Effector memory CD8-positive, alpha-beta T cell (primary cell): ENCODE measurements around the gene ROBO2.
"Not testable (repeated sequence)": the region's sequence is repeated elsewhere in the genome, so short reads cannot be mapped to it uniquely, and the experiment has no call there.

Source experiments
- ATAC-seq: fragments of 150-1000 bp; cut with Tn5 transposase; replicated peaks from 2 replicates; pipeline ENCODE4 v1.10.0; 2021; ENCODE audit warnings: mild to moderate bottlenecking, moderate library complexity
- DNase-seq, 3 experiments: peaks; one replicate each; pipeline ENCODE4 v3.0.0; 2021
- H3K27ac Mint-ChIP-seq, 2 donors: one replicate each; pipeline ENCODE4 v1.8.0; 2022; ENCODE audit warnings: mild to moderate bottlenecking in 2 of 2, mixed read lengths in 2 of 2, moderate library complexity in 2 of 2
- H3K27me3 Mint-ChIP-seq, 2 donors: one replicate each; pipeline ENCODE4 v1.8.0; 2022; ENCODE audit warnings: mixed read lengths in 2 of 2
- H3K36me3 Mint-ChIP-seq: one replicate; pipeline ENCODE4 v1.8.0; 2022; ENCODE audit warnings: mild to moderate bottlenecking, moderate library complexity, mixed read lengths; ENCODE audit not compliant: insufficient read depth
- H3K4me1 Mint-ChIP-seq, 2 donors: one replicate each; pipeline ENCODE4 v1.8.0; 2022; ENCODE audit warnings: low read depth in 2 of 2, mixed read lengths in 2 of 2
- H3K4me3 Mint-ChIP-seq, 2 donors: one replicate each; pipeline ENCODE4 v1.8.0; 2022; ENCODE audit warnings: mild to moderate bottlenecking in 2 of 2, mixed read lengths in 2 of 2, moderate library complexity in 2 of 2
- H3K9me3 Mint-ChIP-seq, 2 donors: one replicate each; pipeline ENCODE4 v1.8.0; 2022; ENCODE audit warnings: mixed read lengths in 2 of 2

Gene ROBO2

DNA sequence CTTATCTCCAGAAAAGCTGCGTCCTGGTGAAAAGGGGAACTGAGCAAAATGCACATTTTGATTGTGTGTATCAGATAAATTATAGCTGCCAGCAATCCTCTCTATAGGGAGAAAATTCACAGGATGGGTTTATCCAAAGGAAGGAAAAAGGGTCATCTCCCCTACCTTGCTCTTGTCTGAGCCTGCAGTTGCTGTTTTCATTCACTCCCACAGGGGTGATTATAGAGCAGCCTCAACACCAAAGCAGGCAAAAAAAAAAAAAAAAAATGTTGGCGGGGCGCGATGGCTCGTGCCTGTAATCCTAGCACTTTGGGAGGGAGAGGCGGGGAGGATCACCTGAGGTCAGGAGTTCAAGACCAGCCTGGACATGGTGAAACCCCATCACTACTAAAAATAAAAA lies 333.7 kb downstream of the ROBO2 start:
- Mint-ChIP-seq H3K4me3 (no peak overlapping the region), H3K9me3 (peaks cover 0 to 2% of the 10 kb centered on the region in 2 donors), H3K27ac (no peak overlapping the region), H3K27me3 (no peaks in the 10 kb centered on the region), H3K4me1 (no peaks in the 10 kb centered on the region), H3K36me3 (no peaks in the 10 kb centered on the region)
- ATAC-seq (no peak), DNase-seq (no peak)

GRCh38 chr3:77376511-77376910 lies 336.6 kb downstream of the ROBO2 start:
- no peaks in the 10 kb centered on the region for H3K4me1 Mint-ChIP-seq
- peaks cover 9 to 16% of the 10 kb centered on the region in 2 donors for H3K9me3 Mint-ChIP-seq
- H3K27me3 Mint-ChIP-seq: no peaks in the 10 kb centered on the region
- DNase-seq: no peak
- H3K4me3 Mint-ChIP-seq: no peak overlapping the region
- H3K36me3 Mint-ChIP-seq: no peaks in the 10 kb centered on the region
- ATAC-seq: no peak
- no peak overlapping the region for H3K27ac Mint-ChIP-seq

GRCh38 chr3:77377717-77378116 lies 337.8 kb downstream of the ROBO2 start:
- Mint-ChIP-seq H3K9me3 (peaks cover 8 to 16% of the 10 kb centered on the region in 2 donors), H3K4me3 (no peak overlapping the region), H3K27ac (no peak overlapping the region), H3K27me3 (no peaks in the 10 kb centered on the region), H3K4me1 (no peaks in the 10 kb centered on the region), H3K36me3 (no peaks in the 10 kb centered on the region)
- DNase-seq: no peak
- ATAC-seq: no peak

DNA sequence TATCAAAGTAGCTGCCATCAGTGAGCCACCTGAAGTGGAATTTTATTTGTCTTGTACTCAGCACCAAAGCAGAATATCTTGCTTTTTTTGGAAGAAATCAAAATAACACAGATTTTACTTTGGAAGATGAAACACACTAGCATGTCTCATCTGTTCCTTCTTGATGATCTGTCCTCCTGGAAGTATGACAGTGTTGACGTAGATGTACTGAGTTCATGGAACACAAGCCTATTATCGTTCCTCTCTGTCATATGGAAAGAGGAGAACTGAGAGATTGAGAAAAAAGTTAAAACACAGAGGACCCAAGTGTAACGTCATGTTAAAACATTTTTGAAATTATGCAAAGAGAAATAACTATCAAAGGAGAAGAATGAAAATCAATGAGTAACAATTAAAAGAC lies 340.2 kb downstream of the ROBO2 start:
- Mint-ChIP-seq H3K4me3 (no peak overlapping the region), H3K27me3 (no peaks in the 10 kb centered on the region), H3K4me1 (no peaks in the 10 kb centered on the region), H3K27ac (no peak overlapping the region), H3K36me3 (no peaks in the 10 kb centered on the region), H3K9me3 (peaks cover 12 to 16% of the 10 kb centered on the region in 2 donors)
- no peak for ATAC-seq
- DNase-seq: no peak

GRCh38 chr3:77381431-77381830 lies 341.5 kb downstream of the ROBO2 start:
- Mint-ChIP-seq H3K36me3 (no peaks in the 10 kb centered on the region), H3K4me3 (no peak overlapping the region), H3K27me3 (no peaks in the 10 kb centered on the region), H3K9me3 (peaks cover 12 to 16% of the 10 kb centered on the region in 2 donors), H3K4me1 (no peaks in the 10 kb centered on the region), H3K27ac (no peak overlapping the region)
- ATAC-seq (no peak), DNase-seq (no peak)

- DNase-seq (no peak), ATAC-seq (no peak)
- Mint-ChIP-seq H3K36me3 (peaks cover 6% of the 10 kb centered on the region), H3K9me3 (peaks cover 2 to 9% of the 10 kb centered on the region in 2 donors), H3K27ac (no peak overlapping the region), H3K4me1 (no peaks in the 10 kb centered on the region), H3K4me3 (no peak overlapping the region), H3K27me3 (no peaks in the 10 kb centered on the region)
These were observed 352.3 kb downstream of the ROBO2 start for GRCh38 chr3:77392181-77392580.

GRCh38 chr3:77394046-77394445 lies 354.1 kb downstream of the ROBO2 start:
- Mint-ChIP-seq H3K9me3 (peaks cover 4 to 7% of the 10 kb centered on the region in 2 donors), H3K27ac (no peak overlapping the region), H3K4me3 (no peak overlapping the region), H3K4me1 (no peaks in the 10 kb centered on the region), H3K27me3 (no peaks in the 10 kb centered on the region), H3K36me3 (peaks cover under 1% of the 10 kb centered on the region)
- DNase-seq (no peak), ATAC-seq (no peak)

DNA sequence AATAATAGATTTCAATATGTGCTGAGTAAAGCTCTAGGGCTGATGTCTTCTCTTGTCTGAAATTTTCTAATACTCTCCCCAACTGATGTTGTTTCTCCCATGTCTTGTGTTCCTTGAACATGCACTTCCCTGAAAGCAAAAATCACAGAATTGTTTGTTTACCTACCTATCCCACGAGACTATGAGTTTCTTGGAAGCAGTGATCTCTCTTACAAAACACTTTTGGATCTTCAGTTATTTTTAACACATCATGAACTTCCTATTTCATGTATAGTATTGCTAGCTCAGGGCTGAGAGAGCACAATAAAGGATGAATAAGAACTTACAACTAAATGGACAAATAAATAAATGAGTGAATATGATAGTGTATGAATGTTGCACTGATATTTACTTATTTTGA lies 365.0 kb downstream of the ROBO2 start:
- no peak overlapping the region for H3K27ac Mint-ChIP-seq

GRCh38 chr3:77407441-77407840 lies 367.5 kb downstream of the ROBO2 start:
- H3K4me1 Mint-ChIP-seq: no peaks in the 10 kb centered on the region
- no peak overlapping the region for H3K27ac Mint-ChIP-seq
- DNase-seq (no peak), ATAC-seq (no peak)
- no peaks in the 10 kb centered on the region for H3K27me3 Mint-ChIP-seq
- H3K36me3 Mint-ChIP-seq: no peaks in the 10 kb centered on the region
- H3K9me3 Mint-ChIP-seq: peaks cover 3 to 8% of the 10 kb centered on the region in 2 donors
- H3K4me3 Mint-ChIP-seq: no peak overlapping the region

More for the DNA sequence above, 365.0 kb downstream of the ROBO2 start:
- H3K4me3 Mint-ChIP-seq: no peak overlapping the region
- no peaks in the 10 kb centered on the region for H3K4me1 Mint-ChIP-seq
- ATAC-seq: no peak
- H3K9me3 Mint-ChIP-seq: peaks cover 3 to 10% of the 10 kb centered on the region in 2 donors
- no peaks in the 10 kb centered on the region for H3K27me3 Mint-ChIP-seq
- H3K36me3 Mint-ChIP-seq: no peaks in the 10 kb centered on the region
- no peak for DNase-seq

DNA sequence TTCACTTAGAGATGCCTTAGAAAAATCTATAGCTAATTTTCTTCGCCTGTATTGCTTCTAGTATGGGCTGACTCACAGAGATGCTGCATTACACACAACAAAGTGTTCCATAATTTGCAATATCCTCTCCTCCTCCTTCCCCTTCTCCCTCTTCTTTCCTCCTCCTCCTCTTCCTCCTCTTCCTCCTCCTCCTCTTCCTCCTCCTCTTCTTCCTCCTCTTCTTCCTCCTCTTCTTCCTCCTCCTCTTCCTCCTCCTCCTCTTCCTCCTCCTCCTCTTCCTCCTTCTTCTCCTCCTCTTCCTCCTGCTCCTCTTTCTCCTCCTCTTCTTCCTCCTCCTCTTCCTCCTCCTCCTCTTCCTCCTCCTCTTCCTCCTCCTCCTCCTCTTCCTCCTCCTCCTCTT lies 370.4 kb downstream of the ROBO2 start:
- H3K4me3 Mint-ChIP-seq, H3K4me1 Mint-ChIP-seq, H3K27me3 Mint-ChIP-seq: not testable (repeated sequence)

DNA sequence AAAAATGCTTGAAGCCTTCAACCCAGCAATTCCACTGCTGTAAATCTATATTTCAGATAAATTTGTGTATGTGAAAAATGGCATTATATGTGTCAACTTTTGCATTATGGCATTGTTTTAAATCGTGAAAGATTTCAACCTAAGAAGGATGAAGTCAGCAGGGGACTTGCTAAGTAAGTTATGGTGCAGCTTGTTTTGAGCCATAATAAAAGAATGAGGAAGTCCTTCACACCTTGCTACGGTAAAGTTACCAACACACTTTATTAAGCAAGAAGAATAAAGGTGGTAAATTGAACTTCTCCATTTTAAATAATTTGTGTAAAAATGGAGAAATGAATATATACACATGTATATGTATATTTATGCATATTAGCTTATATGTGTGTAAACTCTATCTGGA lies 371.4 kb downstream of the ROBO2 start:
- peaks cover 10 to 18% of the 10 kb centered on the region in 2 donors for H3K9me3 Mint-ChIP-seq
- H3K36me3 Mint-ChIP-seq: no peaks in the 10 kb centered on the region
- H3K27me3 Mint-ChIP-seq: no peaks in the 10 kb centered on the region
- no peak overlapping the region for H3K27ac Mint-ChIP-seq
- H3K4me3 Mint-ChIP-seq: no peak overlapping the region
- DNase-seq: no peak
- no peaks in the 10 kb centered on the region for H3K4me1 Mint-ChIP-seq
- no peak for ATAC-seq

More for the DNA sequence above, 370.4 kb downstream of the ROBO2 start:
- not testable (repeated sequence) for ATAC-seq, H3K27ac Mint-ChIP-seq, DNase-seq, H3K36me3 Mint-ChIP-seq
- peaks cover 11 to 18% of the 10 kb centered on the region in 2 donors for H3K9me3 Mint-ChIP-seq

GRCh38 chr3:77412021-77412438 lies 372.1 kb downstream of the ROBO2 start:
- no peak for ATAC-seq
- no peaks in the 10 kb centered on the region for H3K36me3 Mint-ChIP-seq
- H3K27ac Mint-ChIP-seq: no peak overlapping the region
- H3K4me1 Mint-ChIP-seq: no peaks in the 10 kb centered on the region
- no peak overlapping the region for H3K4me3 Mint-ChIP-seq
- peaks cover 10 to 18% of the 10 kb centered on the region in 2 donors for H3K9me3 Mint-ChIP-seq
- no peaks in the 10 kb centered on the region for H3K27me3 Mint-ChIP-seq
- no peak for DNase-seq

GRCh38 chr3:77412584-77412983 lies 372.7 kb downstream of the ROBO2 start:
- Mint-ChIP-seq H3K36me3 (no peaks in the 10 kb centered on the region), H3K27ac (no peak overlapping the region)

DNA sequence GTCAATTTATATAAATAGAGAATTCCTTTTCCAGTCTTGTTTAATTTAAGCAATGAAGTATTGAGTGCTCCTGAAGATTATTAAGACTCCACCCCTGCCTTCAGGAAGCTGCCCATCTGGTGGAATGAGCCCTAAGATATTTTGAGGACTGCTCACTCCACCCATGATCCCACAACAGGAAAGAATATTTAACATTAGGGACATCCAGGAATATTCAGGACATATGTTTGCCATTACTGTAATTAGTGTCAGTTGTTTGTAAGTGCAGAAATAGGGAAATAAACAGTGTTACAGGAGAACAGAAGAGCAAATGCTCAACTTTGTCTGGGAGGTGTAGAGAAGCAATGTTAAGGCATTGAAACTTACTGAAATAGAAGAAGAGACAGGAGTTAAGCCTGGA lies 375.0 kb downstream of the ROBO2 start:
- Mint-ChIP-seq H3K4me3 (no peak overlapping the region), H3K36me3 (no peaks in the 10 kb centered on the region), H3K27ac (no peak overlapping the region), H3K9me3 (peaks cover 10 to 18% of the 10 kb centered on the region in 2 donors), H3K4me1 (no peaks in the 10 kb centered on the region), H3K27me3 (no peaks in the 10 kb centered on the region)
- DNase-seq (no peak), ATAC-seq (no peak)

More at GRCh38 chr3:77412584-77412983, 372.7 kb downstream of the ROBO2 start:
- Mint-ChIP-seq H3K9me3 (peaks cover 10 to 18% of the 10 kb centered on the region in 2 donors), H3K4me3 (no peak overlapping the region), H3K4me1 (no peaks in the 10 kb centered on the region), H3K27me3 (no peaks in the 10 kb centered on the region)
- ATAC-seq (no peak), DNase-seq (no peak)

- Mint-ChIP-seq H3K4me3 (no peak overlapping the region), H3K4me1 (no peaks in the 10 kb centered on the region), H3K27ac (no peak overlapping the region), H3K27me3 (no peaks in the 10 kb centered on the region), H3K9me3 (peaks cover 6% of the 10 kb centered on the region in 2 donors), H3K36me3 (no peaks in the 10 kb centered on the region)
- ATAC-seq (no peak), DNase-seq (no peak)
These were observed 380.4 kb downstream of the ROBO2 start for GRCh38 chr3:77420336-77420735.
